CD4-positive, CD25-positive, alpha-beta regulatory T cell (primary cell): ENCODE results near the gene CNOT6. TPM values are rescaled to one million over a fixed set of nuclear protein-coding genes. Genes with fewer than 3 reads are reported as not detected.

ENCODE experiments used
- ATAC-seq, 2 donors: fragments of 150-1000 bp; cut with Tn5 transposase; one replicate each; pipeline ENCODE4 v1.10.0; 2021; ENCODE audit warnings: low read depth in 2 of 2, moderate number of reproducible peaks in 2 of 2, moderate library complexity in 1 of 2
- DNase-seq, 3 donors: peaks; one replicate each; pipeline versions ENCODE4 v3.0.0 to v3.0.0-alpha.2; 2012 to 2022; ENCODE audit warnings: mixed read lengths in 1 of 3
- H3K27ac ChIP-seq: one replicate; pipeline ENCODE4 v1.7.0; 2013; ENCODE audit warnings: mild to moderate bottlenecking, low read length; ENCODE audit not compliant: insufficient read depth, poor library complexity, severe bottlenecking
- H3K27me3 ChIP-seq: one replicate; pipeline ENCODE4 v1.7.0; 2013; ENCODE audit warnings: low read length; ENCODE audit not compliant: control insufficient read depth, insufficient read depth
- H3K36me3 ChIP-seq: one replicate; pipeline ENCODE4 v1.7.0; 2013; ENCODE audit warnings: mild to moderate bottlenecking, low read length, moderate library complexity; ENCODE audit not compliant: control insufficient read depth, insufficient read depth
- H3K4me1 ChIP-seq: 2 replicates; pipeline ENCODE4 v1.7.0; 2013; ENCODE audit warnings: mild to moderate bottlenecking, low read length; ENCODE audit not compliant: insufficient read depth, control insufficient read depth, poor library complexity, severe bottlenecking
- H3K4me3 ChIP-seq: one replicate; pipeline ENCODE4 v1.7.0; 2013; ENCODE audit warnings: low read depth, mild to moderate bottlenecking, low read length, moderate library complexity
- H3K9me3 ChIP-seq, 2 experiments: 1 replicate in 1 of 2; 2 replicates in 1 of 2; pipeline ENCODE4 v1.7.0; 2013; ENCODE audit warnings: low read length in 2 of 2, mild to moderate bottlenecking in 1 of 2, moderate library complexity in 1 of 2; ENCODE audit not compliant: control insufficient read depth in 2 of 2
- H3K27ac Mint-ChIP-seq, 3 donors: one replicate each; pipeline ENCODE4 v1.8.0; 2020 to 2022; ENCODE audit warnings: mild to moderate bottlenecking in 3 of 3, mixed read lengths in 3 of 3, moderate library complexity in 2 of 3
- H3K27me3 Mint-ChIP-seq: one replicate; pipeline ENCODE4 v1.8.0; 2022; ENCODE audit warnings: mild to moderate bottlenecking, mixed read lengths
- H3K36me3 Mint-ChIP-seq: one replicate; pipeline ENCODE4 v1.8.0; 2020; ENCODE audit warnings: mixed read lengths
- H3K4me1 Mint-ChIP-seq, 4 donors: one replicate each; pipeline ENCODE4 v1.8.0; 2020 to 2022; ENCODE audit warnings: mixed read lengths in 4 of 4, mild to moderate bottlenecking in 1 of 4
- H3K4me3 Mint-ChIP-seq, 4 donors: one replicate each; pipeline ENCODE4 v1.8.0; 2020 to 2022; ENCODE audit warnings: mild to moderate bottlenecking in 4 of 4, mixed read lengths in 4 of 4, moderate library complexity in 3 of 4
- H3K9me3 Mint-ChIP-seq, 7 donors: one replicate each; pipeline ENCODE4 v1.8.0; 2020 to 2022; ENCODE audit warnings: mixed read lengths in 7 of 7, mild to moderate bottlenecking in 3 of 7, moderate library complexity in 2 of 7
- polyA plus RNA-seq, 4 donors: library from polyadenylated mRNA; unstranded; fragments of 300-500 nt; fragmentation: Illumina TruSeq; gene quantifications; one replicate each; pipeline ENCODE4 v1.2.3, GENCODE V29; 2021
- total RNA-seq: library from RNA; stranded (reverse); gene quantifications from one replicate; pipeline ENCODE4 v1.2.3, GENCODE V29; 2022

The CNOT6 gene
- total and polyA plus RNA-seq, 5 donors from 2014 or later, result 7.6 to 22.8 (median 9.0) TPM

- H3K27me3 Mint-ChIP-seq, result no peaks in the 10 kb centered on the region
- H3K4me1 Mint-ChIP-seq, result peaks cover 0 to 21% (median 0%) of the 10 kb centered on the region in 4 donors
- H3K4me3 ChIP-seq, result no peak overlapping the region
- peaks cover 9% of the 10 kb centered on the region for H3K4me1 ChIP-seq
- DNase-seq, result no peak
- H3K36me3 Mint-ChIP-seq, result no peaks in the 10 kb centered on the region
- H3K27me3 ChIP-seq, result no peaks in the 10 kb centered on the region
- peak overlapping the region in 2 of 3 donors; percentile 32 to 63 for H3K27ac Mint-ChIP-seq
- H3K9me3 ChIP-seq, result no peaks in the 10 kb centered on the region
- H3K9me3 Mint-ChIP-seq, result no peaks in the 10 kb centered on the region
- H3K27ac ChIP-seq, result no peak overlapping the region
- no peak overlapping the region for H3K4me3 Mint-ChIP-seq
- ATAC-seq, result no peak
- no peaks in the 10 kb centered on the region for H3K36me3 ChIP-seq
These were observed 125.8 kb downstream of the CNOT6 start for GRCh38 chr5:180620014-180620413.

DNA sequence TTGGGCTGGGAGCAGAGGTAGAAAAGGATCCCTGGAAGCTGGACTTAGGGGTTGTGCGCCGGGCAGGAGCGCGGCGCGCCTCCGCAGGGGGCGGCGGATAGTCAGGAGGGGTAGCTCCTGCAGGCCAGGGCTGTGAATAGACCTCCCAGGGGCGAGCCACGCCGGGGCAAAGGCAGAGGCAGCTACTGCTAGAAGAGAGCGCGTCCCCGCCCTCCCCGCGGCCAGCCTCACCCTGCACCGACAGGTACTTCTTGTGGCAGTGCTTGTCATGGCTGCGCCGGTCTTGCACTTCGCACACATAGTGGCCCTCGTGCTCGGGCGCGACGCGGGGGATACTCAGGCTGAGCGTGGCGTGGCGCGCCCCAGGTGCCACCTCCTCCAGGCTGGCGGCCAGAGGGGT lies 127.1 kb downstream of the CNOT6 start:
- H3K27me3 ChIP-seq, result no peaks in the 10 kb centered on the region
- H3K27ac ChIP-seq, result no peak overlapping the region
- H3K36me3 ChIP-seq, result no peaks in the 10 kb centered on the region
- Mint-ChIP-seq H3K36me3 (no peaks in the 10 kb centered on the region), H3K9me3 (no peaks in the 10 kb centered on the region), H3K4me1 (peaks cover 0 to 24% (median 0%) of the 10 kb centered on the region in 4 donors), H3K4me3 (peak overlapping the region in 1 of 4 donors; percentile 7), H3K27ac (no peak overlapping the region), H3K27me3 (no peaks in the 10 kb centered on the region)
- peaks cover 9% of the 10 kb centered on the region for H3K4me1 ChIP-seq
- no peaks in the 10 kb centered on the region for H3K9me3 ChIP-seq
- H3K4me3 ChIP-seq, result no peak overlapping the region
- no peak for DNase-seq
- ATAC-seq, result no peak

DNA sequence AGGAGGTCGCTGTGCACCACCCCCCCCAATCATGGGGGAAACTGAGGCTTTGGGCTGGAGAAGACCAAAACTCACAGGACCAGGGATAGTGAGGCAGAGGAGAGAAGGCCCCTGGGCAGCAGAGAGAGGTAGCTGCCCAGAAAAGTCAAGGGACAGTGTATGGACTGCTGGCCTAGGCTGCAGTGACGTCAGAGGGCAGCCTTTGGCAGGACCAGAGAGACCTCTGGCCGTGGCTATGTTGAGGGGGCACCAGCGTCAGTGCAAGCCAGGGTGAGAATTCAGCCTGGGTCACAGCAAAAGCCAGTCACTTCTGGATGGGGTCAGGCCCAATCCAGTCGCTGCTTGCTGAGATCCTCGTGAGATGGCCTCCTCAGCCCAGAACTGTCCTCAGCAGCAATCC lies 128.7 kb downstream of the CNOT6 start:
- H3K4me3 Mint-ChIP-seq, result no peak overlapping the region
- Histone ChIP-seq H3K27ac (no peak overlapping the region), H3K36me3 (no peaks in the 10 kb centered on the region), H3K4me1 (peaks cover 9% of the 10 kb centered on the region), H3K9me3 (no peaks in the 10 kb centered on the region), H3K4me3 (no peak overlapping the region), H3K27me3 (no peaks in the 10 kb centered on the region)
- ATAC-seq (no peak), DNase-seq (no peak)
- peaks cover 0 to 24% (median 0%) of the 10 kb centered on the region in 4 donors for H3K4me1 Mint-ChIP-seq
- H3K9me3 Mint-ChIP-seq, result no peaks in the 10 kb centered on the region
- H3K27me3 Mint-ChIP-seq, result no peaks in the 10 kb centered on the region
- H3K36me3 Mint-ChIP-seq, result no peaks in the 10 kb centered on the region
- peak overlapping the region in 2 of 3 donors; percentile 23 to 59 for H3K27ac Mint-ChIP-seq

GRCh38 chr5:180623411-180623834 lies 129.2 kb downstream of the CNOT6 start:
- H3K36me3 Mint-ChIP-seq, result no peaks in the 10 kb centered on the region
- ATAC-seq, result peak in 1 of 2 donors; percentile 14

DNA sequence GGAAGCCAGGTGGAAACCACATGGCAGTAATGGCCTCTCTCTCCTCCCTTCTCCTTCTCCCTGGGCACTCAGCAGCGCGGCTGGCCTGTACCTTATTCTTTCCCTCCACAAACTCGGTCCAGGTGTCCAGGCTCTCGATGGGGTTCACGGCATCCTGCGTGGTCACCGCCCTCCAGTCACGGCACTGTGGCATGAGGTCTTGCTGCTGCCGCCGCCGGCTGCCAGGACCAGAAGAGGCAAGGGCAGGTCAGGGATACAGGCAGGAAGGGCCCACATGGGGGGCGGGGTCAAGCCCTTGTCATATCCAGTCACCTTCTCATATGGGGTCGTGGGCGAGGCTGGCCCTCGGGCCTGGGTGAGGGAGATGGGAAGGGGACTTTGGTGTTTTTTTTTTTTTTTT lies 129.7 kb downstream of the CNOT6 start:
- Mint-ChIP-seq H3K4me1 (peaks cover 0 to 24% (median 0%) of the 10 kb centered on the region in 4 donors), H3K36me3 (no peaks in the 10 kb centered on the region), H3K9me3 (no peaks in the 10 kb centered on the region), H3K27me3 (no peaks in the 10 kb centered on the region), H3K4me3 (peak overlapping the region in 3 of 4 donors; percentile 26 to 59 (median 51)), H3K27ac (peak overlapping the region; percentile 55 to 63 (median 60))
- ATAC-seq, result no peak
- DNase-seq, result no peak
- Histone ChIP-seq H3K27me3 (no peaks in the 10 kb centered on the region), H3K4me1 (peaks cover 9% of the 10 kb centered on the region), H3K9me3 (no peaks in the 10 kb centered on the region), H3K27ac (peak overlapping the region; percentile 33), H3K4me3 (no peak overlapping the region), H3K36me3 (no peaks in the 10 kb centered on the region)

More at GRCh38 chr5:180623411-180623834, 129.2 kb downstream of the CNOT6 start:
- Mint-ChIP-seq H3K4me3 (no peak overlapping the region), H3K4me1 (peaks cover 0 to 24% (median 0%) of the 10 kb centered on the region in 4 donors), H3K27ac (peak overlapping the region in 1 of 3 donors; percentile 60), H3K27me3 (no peaks in the 10 kb centered on the region), H3K9me3 (no peaks in the 10 kb centered on the region)
- H3K36me3 ChIP-seq, result no peaks in the 10 kb centered on the region
- H3K27me3 ChIP-seq, result no peaks in the 10 kb centered on the region
- no peaks in the 10 kb centered on the region for H3K9me3 ChIP-seq
- DNase-seq, result peak in 1 of 3 donors; percentile 29
- peak overlapping the region; percentile 33 for H3K27ac ChIP-seq
- no peak overlapping the region for H3K4me3 ChIP-seq
- H3K4me1 ChIP-seq, result peaks cover 9% of the 10 kb centered on the region

DNA sequence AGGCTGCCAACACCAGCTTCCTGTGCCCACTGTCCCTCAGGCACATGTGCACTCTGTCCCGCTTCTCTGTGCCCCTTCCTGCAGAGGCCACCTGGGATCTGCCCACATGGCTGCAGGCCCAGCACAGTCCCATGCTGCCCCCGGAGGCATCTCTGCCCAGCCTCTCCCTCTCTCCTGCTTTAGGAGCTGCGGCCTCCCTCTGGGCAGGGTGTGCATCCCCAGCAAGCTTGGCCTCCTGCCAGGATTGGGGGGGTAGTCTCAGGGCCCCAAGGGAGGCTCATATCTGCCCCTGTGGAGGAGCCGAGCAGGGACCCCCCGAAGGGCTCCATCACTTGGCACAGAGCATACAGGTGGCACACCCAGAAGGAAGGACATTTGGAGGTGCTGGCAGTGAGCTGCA lies 130.4 kb downstream of the CNOT6 start:
- Mint-ChIP-seq H3K4me1 (peaks cover 0 to 24% (median 0%) of the 10 kb centered on the region in 4 donors), H3K36me3 (no peaks in the 10 kb centered on the region), H3K4me3 (no peak overlapping the region), H3K27ac (peak overlapping the region in 1 of 3 donors; percentile 85), H3K27me3 (no peaks in the 10 kb centered on the region), H3K9me3 (no peaks in the 10 kb centered on the region)
- no peaks in the 10 kb centered on the region for H3K36me3 ChIP-seq
- no peaks in the 10 kb centered on the region for H3K27me3 ChIP-seq
- ATAC-seq (no peak), DNase-seq (no peak)
- H3K4me3 ChIP-seq, result no peak overlapping the region
- H3K9me3 ChIP-seq, result no peaks in the 10 kb centered on the region
- peaks cover 9% of the 10 kb centered on the region for H3K4me1 ChIP-seq
- H3K27ac ChIP-seq, result no peak overlapping the region

GRCh38 chr5:180625125-180625790 lies 131.1 kb downstream of the CNOT6 start:
- ATAC-seq (no peak), DNase-seq (no peak)
- no peaks in the 10 kb centered on the region for H3K27me3 Mint-ChIP-seq
- Histone ChIP-seq H3K9me3 (no peaks in the 10 kb centered on the region), H3K36me3 (no peaks in the 10 kb centered on the region), H3K27ac (no peak overlapping the region), H3K27me3 (no peaks in the 10 kb centered on the region), H3K4me1 (peaks cover 9% of the 10 kb centered on the region), H3K4me3 (no peak overlapping the region)
- peaks cover 0 to 24% (median 0%) of the 10 kb centered on the region in 4 donors for H3K4me1 Mint-ChIP-seq
- no peaks in the 10 kb centered on the region for H3K9me3 Mint-ChIP-seq
- peak overlapping the region in 1 of 3 donors; percentile 85 for H3K27ac Mint-ChIP-seq
- H3K36me3 Mint-ChIP-seq, result no peaks in the 10 kb centered on the region
- H3K4me3 Mint-ChIP-seq, result no peak overlapping the region
